SU-DHL-6 (cell line): ENCODE results near the gene SFXN4.

Experiments used
- H2AFZ ChIP-seq: fragments of 200-600 bp; sonication (generic); 2 replicates; pipeline ENCODE4 v1.6.1; 2014; ENCODE audit warnings: low read depth, mild to moderate bottlenecking, moderate library complexity, mixed read lengths, antibody characterized with exemption, low read length; ENCODE audit not compliant: severe bottlenecking
- H3F3A ChIP-seq: fragments of 200-600 bp; shearing (Covaris generic); 2 replicates; pipeline ENCODE4 v1.6.0; 2016; ENCODE audit warnings: antibody characterized with exemption, mild to moderate bottlenecking; ENCODE audit not compliant: insufficient read depth
- H3K27ac ChIP-seq: fragments of 200-600 bp; sonication (generic); 2 replicates; pipeline ENCODE4 v1.5.1; 2016; ENCODE audit warnings: low read depth, mild to moderate bottlenecking, low read length, moderate library complexity, mixed read lengths
- H3K27me3 ChIP-seq: fragments of 200-600 bp; sonication (generic), shearing (Covaris generic); 2 replicates; pipeline ENCODE4 v1.6.0; 2014; ENCODE audit warnings: mild to moderate bottlenecking, low read length
- H3K36me3 ChIP-seq: fragments of 200-600 bp; sonication (generic); 2 replicates; pipeline ENCODE4 v1.6.1; 2014; ENCODE audit warnings: mild to moderate bottlenecking, low read length, mixed read lengths
- H3K4me2 ChIP-seq: fragments of 300-600, 200-600 bp; shearing (Covaris generic), sonication (generic); 2 replicates; pipeline ENCODE4 v1.6.0; 2014; ENCODE audit warnings: low read length, low read depth, mild to moderate bottlenecking; ENCODE audit not compliant: poor library complexity, severe bottlenecking
- H3K4me3 ChIP-seq: fragments of 200-600 bp; sonication (generic); 2 replicates; pipeline ENCODE4 v1.5.1; 2014; ENCODE audit warnings: antibody characterized with exemption, low read length, mild to moderate bottlenecking, mixed read lengths; ENCODE audit not compliant: insufficient read depth, poor library complexity, severe bottlenecking
- H3K79me2 ChIP-seq: fragments of 200-600 bp; sonication (generic); 2 replicates; pipeline ENCODE4 v1.6.1; 2014; ENCODE audit warnings: mild to moderate bottlenecking, low read length, moderate library complexity; ENCODE audit not compliant: insufficient read depth
- H3K9ac ChIP-seq: fragments of 200-600 bp; sonication (generic); 2 replicates; pipeline ENCODE4 v1.7.0; 2014; ENCODE audit warnings: mild to moderate bottlenecking, low read length
- H3K9me2 ChIP-seq: fragments of 200-600 bp; sonication (generic); replicated peaks from 2 replicates; pipeline ENCODE4 v1.6.1; 2014; ENCODE audit warnings: low read length; ENCODE audit not compliant: insufficient read depth
- H3K9me3 ChIP-seq: fragments of 200-600 bp; sonication (generic); 2 replicates; pipeline ENCODE4 v1.6.1; 2014; ENCODE audit warnings: low read length, mixed read lengths; ENCODE audit not compliant: insufficient read depth
- H4K20me1 ChIP-seq: fragments of 200-600 bp; sonication (generic); 2 replicates; pipeline ENCODE4 v1.6.1; 2014; ENCODE audit warnings: low read depth, mild to moderate bottlenecking, antibody characterized with exemption, low read length, moderate library complexity, mixed read lengths
- EZH2phosphoT487 ChIP-seq: fragments of 200-600 bp; sonication (generic), shearing (Covaris generic); conservative IDR thresholded peaks from 2 replicates; pipeline ENCODE4 v1.6.1; 2018; ENCODE audit warnings: mild to moderate bottlenecking, antibody characterized with exemption, low read length, moderate library complexity, mixed read lengths
- TF ChIP-seq, protein P1 (sequence below): fragments of 200-600 bp; sonication (generic); IDR thresholded peaks from one replicate; pipeline ENCODE4 v1.5.1; 2017; ENCODE audit warnings: antibody characterized with exemption, mild to moderate bottlenecking, low read length, moderate library complexity; ENCODE audit not compliant: insufficient read depth, poor library complexity, severe bottlenecking

Gene SFXN4

DNA sequence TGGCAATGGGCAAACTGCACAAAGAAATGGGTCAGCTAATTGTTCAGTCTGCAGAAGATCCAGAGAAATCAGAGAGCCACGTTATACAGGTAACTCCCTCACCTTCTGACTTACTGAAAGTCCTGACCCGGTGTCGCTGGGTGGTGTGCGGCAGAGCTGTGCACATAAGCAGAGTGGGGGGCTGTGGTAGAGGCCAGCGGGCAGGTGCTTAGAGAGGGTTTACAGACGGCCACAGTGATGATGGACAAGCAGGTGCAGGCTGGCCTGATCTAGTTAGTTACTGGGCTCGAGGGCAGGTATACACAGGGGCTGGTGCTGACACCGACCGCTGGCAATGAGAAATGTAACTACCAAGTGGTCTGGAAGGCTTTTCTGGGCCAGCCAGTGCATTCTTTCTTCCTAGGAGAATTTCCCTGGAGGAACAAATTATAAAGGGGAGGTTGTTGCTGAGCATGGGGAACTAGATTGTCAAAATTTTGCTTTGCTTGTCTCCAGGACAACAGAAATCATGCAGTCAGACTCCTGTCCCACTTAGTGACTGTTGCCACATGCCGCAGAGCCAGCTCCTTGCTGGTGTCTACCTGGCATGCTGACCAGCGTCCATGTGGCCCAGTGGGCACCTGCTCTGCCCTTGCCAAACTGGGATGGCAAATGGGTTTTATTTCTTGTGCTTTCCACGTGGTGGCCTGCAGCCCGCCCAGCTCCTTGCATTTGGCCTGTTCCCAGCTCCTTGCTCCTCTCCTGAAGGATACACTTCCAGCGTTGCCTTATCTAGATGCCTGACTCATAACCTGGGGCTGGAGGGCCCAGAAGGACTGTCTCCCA, 32.8 kb downstream of the SFXN4 start:
- TF ChIP-seq, protein P1, sequence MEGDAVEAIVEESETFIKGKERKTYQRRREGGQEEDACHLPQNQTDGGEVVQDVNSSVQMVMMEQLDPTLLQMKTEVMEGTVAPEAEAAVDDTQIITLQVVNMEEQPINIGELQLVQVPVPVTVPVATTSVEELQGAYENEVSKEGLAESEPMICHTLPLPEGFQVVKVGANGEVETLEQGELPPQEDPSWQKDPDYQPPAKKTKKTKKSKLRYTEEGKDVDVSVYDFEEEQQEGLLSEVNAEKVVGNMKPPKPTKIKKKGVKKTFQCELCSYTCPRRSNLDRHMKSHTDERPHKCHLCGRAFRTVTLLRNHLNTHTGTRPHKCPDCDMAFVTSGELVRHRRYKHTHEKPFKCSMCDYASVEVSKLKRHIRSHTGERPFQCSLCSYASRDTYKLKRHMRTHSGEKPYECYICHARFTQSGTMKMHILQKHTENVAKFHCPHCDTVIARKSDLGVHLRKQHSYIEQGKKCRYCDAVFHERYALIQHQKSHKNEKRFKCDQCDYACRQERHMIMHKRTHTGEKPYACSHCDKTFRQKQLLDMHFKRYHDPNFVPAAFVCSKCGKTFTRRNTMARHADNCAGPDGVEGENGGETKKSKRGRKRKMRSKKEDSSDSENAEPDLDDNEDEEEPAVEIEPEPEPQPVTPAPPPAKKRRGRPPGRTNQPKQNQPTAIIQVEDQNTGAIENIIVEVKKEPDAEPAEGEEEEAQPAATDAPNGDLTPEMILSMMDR, result no peak
- TF ChIP-seq EZH2phosphoT487, result no peak
- H2AFZ ChIP-seq, result no peak overlapping the region

DNA sequence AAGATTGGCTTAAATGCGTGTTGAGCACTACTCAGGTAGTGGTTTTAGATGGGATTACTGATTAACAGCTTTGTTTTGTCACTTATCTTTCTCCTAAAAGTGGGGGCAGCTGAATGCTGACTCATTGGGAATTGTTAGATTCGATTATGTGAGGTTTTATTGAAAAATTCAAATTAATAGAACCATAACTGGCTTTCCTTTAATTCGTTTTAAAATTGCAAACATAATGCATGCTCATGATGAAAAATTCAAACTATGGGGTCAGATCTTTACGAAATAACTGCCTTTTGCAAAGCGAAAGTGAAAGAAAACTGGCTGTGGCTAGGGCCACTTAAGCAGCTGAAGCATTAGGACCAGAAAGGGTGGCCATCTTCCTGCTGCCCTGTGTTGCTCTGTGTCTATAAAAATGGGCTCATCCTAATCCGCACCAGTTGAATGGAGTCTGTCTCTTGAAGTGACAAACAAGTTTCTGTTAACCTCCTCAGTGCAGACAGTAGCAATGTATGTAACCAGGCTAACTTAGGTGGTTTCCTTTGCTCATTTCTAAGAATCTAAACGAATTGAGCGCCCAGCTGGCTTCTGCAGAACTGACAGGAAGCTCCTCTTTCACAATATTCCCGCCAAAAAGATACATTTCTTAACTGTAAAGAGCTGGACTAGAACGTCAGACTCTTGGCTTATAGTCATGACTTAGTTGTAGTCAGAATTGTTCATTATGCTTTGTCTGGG, 33.8 kb downstream of the SFXN4 start:
- peak overlapping the region; percentile 12 for H3K4me3 ChIP-seq
- no peak for TF ChIP-seq EZH2phosphoT487
- TF ChIP-seq, protein P1, result no peak
- H3K9ac ChIP-seq, result peak overlapping the region; percentile 33
- H3K79me2 ChIP-seq, result no peaks in the 10 kb centered on the region
- no peak overlapping the region for H2AFZ ChIP-seq
- H3K27ac ChIP-seq, result peak overlapping the region; percentile 32
- no peaks in the 10 kb centered on the region for H3K36me3 ChIP-seq
- H3K4me2 ChIP-seq, result peak overlapping the region; percentile 70
- no peaks in the 10 kb centered on the region for H3K27me3 ChIP-seq
- no peaks in the 10 kb centered on the region for H3K9me3 ChIP-seq
- H4K20me1 ChIP-seq, result no peaks in the 10 kb centered on the region
- H3K9me2 ChIP-seq, result no peaks in the 10 kb centered on the region
- H3F3A ChIP-seq, result peaks cover 5% of the 10 kb centered on the region; the same call in 1 of the 2 replicates

More for the DNA sequence above, 32.8 kb downstream of the SFXN4 start:
- H3K4me3 ChIP-seq, result no peak overlapping the region
- H3K27me3 ChIP-seq, result no peaks in the 10 kb centered on the region
- no peaks in the 10 kb centered on the region for H3K36me3 ChIP-seq
- H3K9me2 ChIP-seq, result no peaks in the 10 kb centered on the region
- H3K79me2 ChIP-seq, result no peaks in the 10 kb centered on the region
- no peak overlapping the region for H3K4me2 ChIP-seq
- peaks cover 5% of the 10 kb centered on the region; the same call in 1 of the 2 replicates for H3F3A ChIP-seq
- no peaks in the 10 kb centered on the region for H3K9me3 ChIP-seq
- no peak overlapping the region for H3K9ac ChIP-seq
- H3K27ac ChIP-seq, result no peak overlapping the region
- H4K20me1 ChIP-seq, result no peaks in the 10 kb centered on the region

DNA sequence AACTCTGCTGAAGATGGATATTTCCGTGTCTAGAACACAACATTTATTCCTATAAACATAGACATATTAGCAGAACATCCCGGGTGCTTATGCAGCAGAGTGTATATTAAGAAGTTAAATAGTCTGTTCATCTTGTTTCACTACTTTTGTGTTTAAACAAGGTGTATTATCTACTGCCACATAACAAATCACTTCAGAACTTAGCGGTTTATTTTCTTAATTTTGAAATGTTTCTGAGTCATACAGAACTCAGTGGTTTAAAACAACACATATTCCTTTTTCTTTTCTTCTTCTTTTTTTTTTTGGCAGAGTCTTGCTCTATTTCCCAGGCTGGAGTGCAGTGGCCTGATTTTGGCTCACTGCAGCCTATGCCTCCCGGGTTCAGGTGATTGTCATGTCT, 35.8 kb downstream of the SFXN4 start:
- Histone ChIP-seq H3K9me2 (no peaks in the 10 kb centered on the region), H3K9me3 (no peaks in the 10 kb centered on the region), H3K4me3 (no peak overlapping the region), H3K79me2 (no peaks in the 10 kb centered on the region), H3K27me3 (no peaks in the 10 kb centered on the region), H4K20me1 (no peaks in the 10 kb centered on the region), H3K36me3 (peaks cover 4% of the 10 kb centered on the region), H3K9ac (no peak overlapping the region), H3K4me2 (no peak overlapping the region), H3F3A (no peaks in the 10 kb centered on the region; the same call in 1 of the 2 replicates), H3K27ac (no peak overlapping the region), H2AFZ (no peak overlapping the region)
- TF ChIP-seq, protein P1, result no peak
- TF ChIP-seq EZH2phosphoT487, result no peak
